Astrocyte (in vitro differentiated cells and primary cell): ENCODE results near the gene BLOC1S5. TPM values are rescaled to one million over a fixed set of nuclear protein-coding genes. Genes with fewer than 3 reads are reported as not detected.

ENCODE experiments used
- DNase-seq: peaks from one replicate; pipeline ENCODE4 v3.0.0-alpha.2; 2010; ENCODE audit warnings: low read depth
- FAIRE-seq: peaks from 2 replicates; lab custom pipeline; 2011; peaks lifted over from hg19 to GRCh38; lab: Jason Lieb, UNC
- H2AFZ ChIP-seq: 2 replicates; pipeline ENCODE4 v1.6.0; 2012; ENCODE audit warnings: low read depth, low read length, inconsistent platforms
- H3K27ac ChIP-seq: 2 replicates; pipeline ENCODE4 v1.5.1; 2011; ENCODE audit warnings: low read depth, low read length, inconsistent platforms
- H3K27me3 ChIP-seq: 2 replicates; pipeline ENCODE4 v1.6.0; 2011; ENCODE audit warnings: low read length, inconsistent platforms; ENCODE audit not compliant: insufficient read depth
- H3K36me3 ChIP-seq: 2 replicates; pipeline ENCODE4 v1.5.1; 2011; ENCODE audit warnings: low read length, inconsistent platforms; ENCODE audit not compliant: insufficient read depth
- H3K4me1 ChIP-seq: 2 replicates; pipeline ENCODE4 v1.5.1; 2011; ENCODE audit warnings: low read length, inconsistent platforms; ENCODE audit not compliant: insufficient read depth
- H3K4me2 ChIP-seq: 2 replicates; pipeline ENCODE4 v1.6.0; 2012; ENCODE audit warnings: low read length, inconsistent platforms
- H3K4me3 ChIP-seq: 2 replicates; pipeline ENCODE4 v1.5.1; 2011; ENCODE audit warnings: low read depth, mild to moderate bottlenecking, low read length, inconsistent platforms; ENCODE audit not compliant: insufficient read depth
- H3K79me2 ChIP-seq: 2 replicates; pipeline ENCODE4 v1.6.0; 2012; ENCODE audit warnings: mild to moderate bottlenecking, low read length, inconsistent platforms; ENCODE audit not compliant: insufficient read depth
- H3K9ac ChIP-seq: 2 replicates; pipeline ENCODE4 v1.6.0; 2012; ENCODE audit warnings: mild to moderate bottlenecking, low read length, inconsistent platforms
- H3K9me3 ChIP-seq: 2 replicates; pipeline ENCODE4 v1.5.1; 2012; ENCODE audit warnings: low read depth, mild to moderate bottlenecking, low read length, inconsistent platforms; ENCODE audit not compliant: insufficient read depth
- H4K20me1 ChIP-seq: 2 replicates; pipeline ENCODE4 v1.6.0; 2012; ENCODE audit warnings: low read length, inconsistent platforms; ENCODE audit not compliant: insufficient read depth
- H3K27ac Mint-ChIP-seq: one replicate; pipeline ENCODE4 v1.8.0; 2021; ENCODE audit warnings: mild to moderate bottlenecking, mixed read lengths; ENCODE audit not compliant: unreplicated experiment
- H3K27me3 Mint-ChIP-seq: one replicate; pipeline ENCODE4 v1.8.0; 2021; ENCODE audit warnings: low read depth, mixed read lengths; ENCODE audit not compliant: unreplicated experiment
- H3K36me3 Mint-ChIP-seq: one replicate; pipeline ENCODE4 v1.8.0; 2021; ENCODE audit warnings: low read depth, mixed read lengths; ENCODE audit not compliant: unreplicated experiment
- H3K4me1 Mint-ChIP-seq: one replicate; pipeline ENCODE4 v1.8.0; 2021; ENCODE audit warnings: low read depth, mixed read lengths; ENCODE audit not compliant: unreplicated experiment
- H3K4me3 Mint-ChIP-seq: one replicate; pipeline ENCODE4 v1.8.0; 2021; ENCODE audit warnings: mild to moderate bottlenecking, moderate library complexity, mixed read lengths; ENCODE audit not compliant: unreplicated experiment
- H3K9me3 Mint-ChIP-seq: one replicate; pipeline ENCODE4 v1.8.0; 2021; ENCODE audit warnings: mild to moderate bottlenecking, mixed read lengths; ENCODE audit not compliant: unreplicated experiment
- EZH2 ChIP-seq: IDR thresholded peaks from 2 replicates; pipeline ENCODE4 v1.6.1; 2012; ENCODE audit warnings: mild to moderate bottlenecking, low read length, inconsistent platforms; ENCODE audit not compliant: insufficient read depth
- total RNA-seq: library from RNA; stranded (reverse); gene quantifications from 2 replicates; pipeline ENCODE4 v1.2.1, GENCODE V29; 2021
- TF ChIP-seq, protein P1 (sequence below): IDR thresholded peaks from 2 replicates; pipeline ENCODE4 v1.5.1; 2011; ENCODE audit warnings: low read depth, mild to moderate bottlenecking, inconsistent platforms, low read length, moderate library complexity; ENCODE audit not compliant: insufficient read depth

BLOC1S5 gene
- total RNA-seq, 1 donor from 2014 or later = 8.2 TPM

DNA sequence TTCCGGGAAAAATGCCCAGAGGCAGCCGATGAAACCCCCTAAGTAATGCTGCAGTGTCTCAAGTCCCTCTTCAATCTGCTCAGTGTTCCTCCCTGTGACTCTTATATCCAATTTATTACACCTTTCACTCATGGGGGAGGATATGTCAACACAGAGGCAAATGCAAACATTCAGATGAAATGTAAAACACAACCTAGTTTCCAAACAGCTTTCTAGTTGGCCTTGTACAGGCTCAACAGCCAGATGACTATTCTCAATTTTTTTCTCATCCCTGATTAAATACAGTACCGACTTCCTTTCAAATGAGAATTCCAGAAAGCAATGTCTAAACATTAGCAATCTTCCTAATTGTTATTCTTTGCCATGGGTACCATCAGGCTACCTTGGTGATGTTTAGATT is 65.0 kb downstream of the BLOC1S5 start:
- no peaks in the 10 kb centered on the region for H3K9me3 Mint-ChIP-seq
- Histone ChIP-seq H3K9me3 (no peaks in the 10 kb centered on the region), H3K4me3 (no peak overlapping the region), H3K4me1 (peaks cover 11% of the 10 kb centered on the region), H3K79me2 (no peaks in the 10 kb centered on the region), H3K9ac (no peak overlapping the region), H4K20me1 (no peaks in the 10 kb centered on the region), H3K4me2 (no peak overlapping the region), H2AFZ (no peak overlapping the region), H3K36me3 (no peaks in the 10 kb centered on the region), H3K27ac (no peak overlapping the region), H3K27me3 (no peaks in the 10 kb centered on the region)
- no peak overlapping the region for H3K27ac Mint-ChIP-seq
- FAIRE-seq (no peak), DNase-seq (no peak)
- H3K4me3 Mint-ChIP-seq = no peak overlapping the region
- no peaks in the 10 kb centered on the region for H3K36me3 Mint-ChIP-seq
- H3K27me3 Mint-ChIP-seq = no peaks in the 10 kb centered on the region
- TF ChIP-seq, protein P1, sequence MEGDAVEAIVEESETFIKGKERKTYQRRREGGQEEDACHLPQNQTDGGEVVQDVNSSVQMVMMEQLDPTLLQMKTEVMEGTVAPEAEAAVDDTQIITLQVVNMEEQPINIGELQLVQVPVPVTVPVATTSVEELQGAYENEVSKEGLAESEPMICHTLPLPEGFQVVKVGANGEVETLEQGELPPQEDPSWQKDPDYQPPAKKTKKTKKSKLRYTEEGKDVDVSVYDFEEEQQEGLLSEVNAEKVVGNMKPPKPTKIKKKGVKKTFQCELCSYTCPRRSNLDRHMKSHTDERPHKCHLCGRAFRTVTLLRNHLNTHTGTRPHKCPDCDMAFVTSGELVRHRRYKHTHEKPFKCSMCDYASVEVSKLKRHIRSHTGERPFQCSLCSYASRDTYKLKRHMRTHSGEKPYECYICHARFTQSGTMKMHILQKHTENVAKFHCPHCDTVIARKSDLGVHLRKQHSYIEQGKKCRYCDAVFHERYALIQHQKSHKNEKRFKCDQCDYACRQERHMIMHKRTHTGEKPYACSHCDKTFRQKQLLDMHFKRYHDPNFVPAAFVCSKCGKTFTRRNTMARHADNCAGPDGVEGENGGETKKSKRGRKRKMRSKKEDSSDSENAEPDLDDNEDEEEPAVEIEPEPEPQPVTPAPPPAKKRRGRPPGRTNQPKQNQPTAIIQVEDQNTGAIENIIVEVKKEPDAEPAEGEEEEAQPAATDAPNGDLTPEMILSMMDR = no peak
- no peak for TF ChIP-seq EZH2
- peaks cover 19% of the 10 kb centered on the region for H3K4me1 Mint-ChIP-seq

DNA sequence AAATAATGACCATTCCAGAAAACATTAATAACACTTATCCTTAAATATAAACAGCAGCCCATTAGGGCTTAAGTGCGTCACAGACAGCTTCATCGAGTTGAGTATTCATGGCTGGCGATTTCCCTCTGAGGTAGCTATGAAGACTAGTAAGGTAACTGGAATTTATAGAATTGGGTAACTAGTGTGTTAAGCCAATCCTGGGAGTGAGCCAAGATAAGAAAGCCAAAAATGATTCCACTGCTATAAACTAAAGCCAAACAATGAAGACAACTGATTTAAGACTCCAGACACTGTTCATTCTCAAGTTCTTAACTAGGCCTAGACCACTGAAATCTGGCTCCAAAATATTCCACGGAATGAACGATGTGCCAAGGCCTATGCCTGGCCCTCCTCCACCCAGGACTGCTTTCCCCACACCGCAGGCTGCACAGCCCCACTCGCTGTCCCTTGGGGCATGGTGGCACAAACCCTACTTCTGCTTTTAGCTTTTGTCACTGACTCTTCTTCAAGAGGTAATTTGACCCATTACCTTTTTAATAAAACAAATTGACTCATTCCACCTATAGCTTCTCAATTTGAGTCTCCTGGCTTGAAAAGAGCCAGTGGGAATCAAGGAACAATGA is 66.0 kb downstream of the BLOC1S5 start:
- Mint-ChIP-seq H3K27me3 (no peaks in the 10 kb centered on the region), H3K36me3 (no peaks in the 10 kb centered on the region), H3K9me3 (no peaks in the 10 kb centered on the region), H3K27ac (no peak overlapping the region), H3K4me1 (peaks cover 19% of the 10 kb centered on the region), H3K4me3 (no peak overlapping the region)
- Histone ChIP-seq H3K9me3 (no peaks in the 10 kb centered on the region), H3K4me3 (no peak overlapping the region), H3K4me1 (peaks cover 11% of the 10 kb centered on the region), H4K20me1 (no peaks in the 10 kb centered on the region), H2AFZ (no peak overlapping the region), H3K27me3 (no peaks in the 10 kb centered on the region), H3K9ac (no peak overlapping the region), H3K27ac (peak overlapping the region; percentile 20), H3K79me2 (no peaks in the 10 kb centered on the region), H3K36me3 (no peaks in the 10 kb centered on the region), H3K4me2 (no peak overlapping the region)
- peak; percentile 97 for DNase-seq
- TF ChIP-seq, protein P1 = no peak
- TF ChIP-seq EZH2 = no peak
- no peak for FAIRE-seq

DNA sequence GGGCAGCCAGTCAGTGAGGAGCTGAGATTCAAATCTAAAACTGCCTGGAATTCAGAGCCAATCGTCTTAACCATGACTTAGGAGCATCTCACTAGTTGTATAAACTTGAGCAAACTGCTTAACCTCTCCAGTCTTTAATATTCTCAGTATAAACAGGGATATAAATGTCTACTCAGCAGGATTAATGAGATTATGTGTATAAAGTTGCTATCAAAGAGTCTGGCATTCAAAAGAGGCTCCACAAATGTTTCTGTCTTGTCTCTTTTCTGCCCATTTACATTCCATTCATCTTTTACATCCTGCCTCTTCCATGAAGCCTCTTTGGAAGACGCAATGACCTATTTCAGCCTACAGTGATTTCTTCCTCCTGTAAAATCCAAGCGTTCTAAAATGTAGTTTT is 66.9 kb downstream of the BLOC1S5 start:
- TF ChIP-seq, protein P1 = no peak
- TF ChIP-seq EZH2 = no peak
- Histone ChIP-seq H4K20me1 (no peaks in the 10 kb centered on the region), H3K4me1 (peaks cover 11% of the 10 kb centered on the region), H2AFZ (no peak overlapping the region), H3K4me3 (no peak overlapping the region), H3K4me2 (no peak overlapping the region), H3K27me3 (no peaks in the 10 kb centered on the region), H3K36me3 (no peaks in the 10 kb centered on the region), H3K9me3 (no peaks in the 10 kb centered on the region), H3K27ac (no peak overlapping the region), H3K79me2 (no peaks in the 10 kb centered on the region), H3K9ac (no peak overlapping the region)
- peaks cover 21% of the 10 kb centered on the region for H3K4me1 Mint-ChIP-seq
- H3K27ac Mint-ChIP-seq = peak overlapping the region; percentile 89
- no peak overlapping the region for H3K4me3 Mint-ChIP-seq
- FAIRE-seq (no peak), DNase-seq (no peak)
- no peaks in the 10 kb centered on the region for H3K36me3 Mint-ChIP-seq
- no peaks in the 10 kb centered on the region for H3K9me3 Mint-ChIP-seq
- no peaks in the 10 kb centered on the region for H3K27me3 Mint-ChIP-seq
